B cell (primary cell): Measurements from ENCODE around the gene TUBB2A.

Source experiments
- EZH2 ChIP-seq: IDR thresholded peaks from 2 replicates; pipeline ENCODE4 v1.6.1; 2012; ENCODE audit warnings: borderline replicate concordance, low read depth, mild to moderate bottlenecking, moderate library complexity, low read length; ENCODE audit not compliant: insufficient read depth, poor library complexity, severe bottlenecking
- TF ChIP-seq, protein P1 (sequence below): fragments of 200-600 bp; IDR thresholded peaks from one replicate; pipeline ENCODE4 v1.8.0; 2022; ENCODE audit warnings: antibody characterized with exemption, mild to moderate bottlenecking

DNA sequence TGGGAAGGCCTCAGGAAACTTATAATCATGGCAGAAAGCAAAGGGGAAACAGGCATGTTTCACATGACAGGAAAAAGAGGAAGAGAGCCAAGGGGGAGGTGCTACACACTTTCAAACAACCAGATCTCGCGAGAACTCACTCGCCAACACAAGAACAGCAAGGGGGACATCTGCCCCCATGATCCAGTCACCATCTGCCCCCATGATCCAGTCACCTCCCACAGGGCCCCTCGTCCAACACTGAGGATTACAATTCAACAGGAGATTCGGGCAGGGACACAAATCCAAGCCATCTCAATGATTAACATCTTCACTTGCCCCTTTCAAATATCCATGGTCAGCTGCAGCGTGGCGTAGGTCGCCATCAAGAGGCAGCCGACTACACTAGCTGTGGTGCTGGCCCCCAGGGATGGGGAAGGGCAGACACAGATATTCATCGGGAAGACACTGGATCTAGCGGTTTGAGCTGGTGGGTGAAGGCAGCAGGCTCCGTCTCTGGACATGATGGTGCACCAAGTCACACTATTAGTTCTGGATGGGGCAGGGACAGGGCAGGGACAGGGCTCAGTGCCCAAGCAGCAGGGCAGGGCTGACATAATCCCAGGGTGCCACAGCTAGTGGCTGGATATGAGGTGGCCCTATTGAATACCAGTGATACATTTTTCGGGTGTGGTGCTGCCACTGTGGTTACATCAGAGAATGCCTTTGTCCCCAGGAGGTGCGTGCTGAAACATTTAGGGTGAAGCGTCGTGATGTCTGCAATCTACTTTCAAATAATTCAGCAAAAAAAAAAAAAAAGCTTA, 38.6 kb upstream of the TUBB2A start:
- TF ChIP-seq, protein P1, sequence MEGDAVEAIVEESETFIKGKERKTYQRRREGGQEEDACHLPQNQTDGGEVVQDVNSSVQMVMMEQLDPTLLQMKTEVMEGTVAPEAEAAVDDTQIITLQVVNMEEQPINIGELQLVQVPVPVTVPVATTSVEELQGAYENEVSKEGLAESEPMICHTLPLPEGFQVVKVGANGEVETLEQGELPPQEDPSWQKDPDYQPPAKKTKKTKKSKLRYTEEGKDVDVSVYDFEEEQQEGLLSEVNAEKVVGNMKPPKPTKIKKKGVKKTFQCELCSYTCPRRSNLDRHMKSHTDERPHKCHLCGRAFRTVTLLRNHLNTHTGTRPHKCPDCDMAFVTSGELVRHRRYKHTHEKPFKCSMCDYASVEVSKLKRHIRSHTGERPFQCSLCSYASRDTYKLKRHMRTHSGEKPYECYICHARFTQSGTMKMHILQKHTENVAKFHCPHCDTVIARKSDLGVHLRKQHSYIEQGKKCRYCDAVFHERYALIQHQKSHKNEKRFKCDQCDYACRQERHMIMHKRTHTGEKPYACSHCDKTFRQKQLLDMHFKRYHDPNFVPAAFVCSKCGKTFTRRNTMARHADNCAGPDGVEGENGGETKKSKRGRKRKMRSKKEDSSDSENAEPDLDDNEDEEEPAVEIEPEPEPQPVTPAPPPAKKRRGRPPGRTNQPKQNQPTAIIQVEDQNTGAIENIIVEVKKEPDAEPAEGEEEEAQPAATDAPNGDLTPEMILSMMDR = no peak
- no peak for TF ChIP-seq EZH2
